Liver (tissue), 9 donors: ENCODE measurements around the gene GNG12. TPM values are rescaled to one million over a fixed set of nuclear protein-coding genes. Genes with fewer than 3 reads are reported as not detected.

ENCODE experiments used
- DNase-seq: peaks from one replicate; pipeline ENCODE4 v3.0.0-alpha.2; 2017; ENCODE audit warnings: low spot score
- H3K27ac ChIP-seq, 2 donors: one replicate each; pipeline ENCODE4 v1.7.0; 2013; ENCODE audit warnings: inconsistent platforms in 2 of 2, low read length in 2 of 2, control low read depth in 1 of 2, low read depth in 1 of 2, mild to moderate bottlenecking in 1 of 2
- H3K27me3 ChIP-seq, 4 donors: one replicate each; pipeline versions ENCODE4 v1.6.1 to v1.7.0; 2013; ENCODE audit warnings: low read length in 3 of 4, inconsistent platforms in 1 of 4, mild to moderate bottlenecking in 1 of 4, moderate library complexity in 1 of 4; ENCODE audit not compliant: control insufficient read depth in 4 of 4, insufficient read depth in 4 of 4
- H3K36me3 ChIP-seq, 4 donors: one replicate each; pipeline versions ENCODE4 v1.6.1 to v1.7.0; 2013; ENCODE audit warnings: low read length in 3 of 4, mild to moderate bottlenecking in 3 of 4, low read depth in 1 of 4, moderate library complexity in 1 of 4; ENCODE audit not compliant: control insufficient read depth in 4 of 4, insufficient read depth in 3 of 4
- H3K4me1 ChIP-seq, 4 donors: one replicate each; pipeline versions ENCODE4 v1.6.1 to v1.7.0; 2013; ENCODE audit warnings: low read length in 3 of 4, mild to moderate bottlenecking in 3 of 4, moderate library complexity in 1 of 4; ENCODE audit not compliant: control insufficient read depth in 4 of 4, insufficient read depth in 4 of 4
- H3K4me3 ChIP-seq, 3 donors: one replicate each; pipeline versions ENCODE4 v1.6.1 to v1.7.0; 2013; ENCODE audit warnings: low read length in 3 of 3, control low read depth in 1 of 3, low read depth in 1 of 3, mild to moderate bottlenecking in 1 of 3
- H3K9ac ChIP-seq, 2 donors: one replicate each; pipeline ENCODE4 v1.7.0; 2013; ENCODE audit warnings: low read length in 2 of 2, mild to moderate bottlenecking in 2 of 2, moderate library complexity in 2 of 2, control low read depth in 1 of 2, low read depth in 1 of 2
- H3K9me3 ChIP-seq, 4 donors: one replicate each; pipeline versions ENCODE4 v1.6.1 to v1.7.0; 2013; ENCODE audit warnings: low read length in 3 of 4; ENCODE audit not compliant: control insufficient read depth in 4 of 4
- ATF3 ChIP-seq: IDR thresholded peaks from 2 replicates; pipeline ENCODE4 v1.6.1; 2016; ENCODE audit warnings: antibody characterized with exemption
- EGR1 ChIP-seq, 2 donors: IDR thresholded peaks; 2 replicates each; pipeline ENCODE4 v1.6.1; 2016 to 2018; ENCODE audit warnings: antibody characterized with exemption in 2 of 2, low read depth in 2 of 2
- FOXA2 ChIP-seq: IDR thresholded peaks from 2 replicates; pipeline ENCODE4 v1.6.1; 2016; ENCODE audit warnings: antibody characterized with exemption
- MAX ChIP-seq: IDR thresholded peaks from 2 replicates; pipeline ENCODE4 v1.6.1; 2016; ENCODE audit warnings: antibody characterized with exemption
- NR2F2 ChIP-seq: IDR thresholded peaks from 2 replicates; pipeline ENCODE4 v1.6.1; 2016; ENCODE audit warnings: antibody characterized with exemption
- RAD21 ChIP-seq, 2 donors: IDR thresholded peaks; 2 replicates each; pipeline ENCODE4 v1.6.1; 2016; ENCODE audit warnings: antibody characterized with exemption in 2 of 2, mild to moderate bottlenecking in 2 of 2
- YY1 ChIP-seq: IDR thresholded peaks from 2 replicates; pipeline ENCODE4 v1.6.1; 2016; ENCODE audit warnings: antibody characterized with exemption, mild to moderate bottlenecking
- WGBS: extraction: QIAGEN DNeasy Blood & Tissue Kit; methylation state at CpG from one replicate; pipeline ENCODE4 v1.1.7; 2013; 5-methylcytosine and 5-hydroxymethylcytosine counted together
- polyA plus RNA-seq, 2 donors: library from polyadenylated mRNA; stranded (reverse) in 1 of 2; unstranded in 1 of 2; fragments of 200-250 nt in 1 of 2; fragments of >200 nt in 1 of 2; fragmentation: Nextera tagmentation in 1 of 2; extraction: Ambion mirVana in 1 of 2; gene quantifications; one replicate each; pipeline versions ENCODE4 v1.2.1 to v1.2.3, GENCODE V29; 2013 to 2015
- total RNA-seq, 2 donors: library from RNA; depleted of rRNA; stranded (reverse); fragments of >200 nt; gene quantifications; one replicate each; pipeline ENCODE4 v1.2.3, GENCODE V29; 2014
- TF ChIP-seq, protein P1 (sequence below): IDR thresholded peaks from 2 replicates; pipeline ENCODE4 v1.6.1; 2016; ENCODE audit warnings: antibody characterized with exemption, mild to moderate bottlenecking
- TF ChIP-seq, protein P2 (sequence below): fragments of 150-350 bp; IDR thresholded peaks from 2 replicates; pipeline ENCODE4 v1.5.1; 2017; ENCODE audit warnings: improper control_type of control experiment, low read depth, low read length; ENCODE audit not compliant: missing input control
- TF ChIP-seq, protein P3 (sequence below): IDR thresholded peaks from 2 replicates; pipeline ENCODE4 v1.6.1; 2016; ENCODE audit warnings: antibody characterized with exemption
- donor health status: healthy.
- donor health status: healthy.
- donor health status: healthy.
- donor health status: healthy.
- donor health status: healthy.

Gene GNG12
- total and polyA plus RNA-seq, 4 donors: 15.4 to 26.1 (median 19.7) TPM

DNA sequence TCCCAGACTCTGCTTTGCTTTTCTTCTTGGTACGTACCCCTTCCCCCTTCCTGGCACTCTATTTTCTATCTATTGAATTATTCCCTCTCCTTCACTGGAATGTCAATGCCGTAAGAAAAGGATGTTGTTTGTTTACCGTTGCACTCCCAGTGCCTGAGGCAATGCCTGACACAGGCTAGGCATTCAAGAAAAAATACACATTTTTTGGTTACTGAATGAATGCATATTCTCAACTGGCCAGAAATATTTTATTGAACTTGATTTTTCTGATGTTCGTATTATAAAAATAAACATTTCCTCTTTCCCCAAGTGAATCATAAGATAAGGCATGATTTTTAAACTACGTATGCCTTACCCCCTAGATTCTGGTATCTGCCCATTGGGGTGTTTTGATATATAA lies 41.2 kb downstream of the GNG12 start (continued):
- TF ChIP-seq, protein P1, sequence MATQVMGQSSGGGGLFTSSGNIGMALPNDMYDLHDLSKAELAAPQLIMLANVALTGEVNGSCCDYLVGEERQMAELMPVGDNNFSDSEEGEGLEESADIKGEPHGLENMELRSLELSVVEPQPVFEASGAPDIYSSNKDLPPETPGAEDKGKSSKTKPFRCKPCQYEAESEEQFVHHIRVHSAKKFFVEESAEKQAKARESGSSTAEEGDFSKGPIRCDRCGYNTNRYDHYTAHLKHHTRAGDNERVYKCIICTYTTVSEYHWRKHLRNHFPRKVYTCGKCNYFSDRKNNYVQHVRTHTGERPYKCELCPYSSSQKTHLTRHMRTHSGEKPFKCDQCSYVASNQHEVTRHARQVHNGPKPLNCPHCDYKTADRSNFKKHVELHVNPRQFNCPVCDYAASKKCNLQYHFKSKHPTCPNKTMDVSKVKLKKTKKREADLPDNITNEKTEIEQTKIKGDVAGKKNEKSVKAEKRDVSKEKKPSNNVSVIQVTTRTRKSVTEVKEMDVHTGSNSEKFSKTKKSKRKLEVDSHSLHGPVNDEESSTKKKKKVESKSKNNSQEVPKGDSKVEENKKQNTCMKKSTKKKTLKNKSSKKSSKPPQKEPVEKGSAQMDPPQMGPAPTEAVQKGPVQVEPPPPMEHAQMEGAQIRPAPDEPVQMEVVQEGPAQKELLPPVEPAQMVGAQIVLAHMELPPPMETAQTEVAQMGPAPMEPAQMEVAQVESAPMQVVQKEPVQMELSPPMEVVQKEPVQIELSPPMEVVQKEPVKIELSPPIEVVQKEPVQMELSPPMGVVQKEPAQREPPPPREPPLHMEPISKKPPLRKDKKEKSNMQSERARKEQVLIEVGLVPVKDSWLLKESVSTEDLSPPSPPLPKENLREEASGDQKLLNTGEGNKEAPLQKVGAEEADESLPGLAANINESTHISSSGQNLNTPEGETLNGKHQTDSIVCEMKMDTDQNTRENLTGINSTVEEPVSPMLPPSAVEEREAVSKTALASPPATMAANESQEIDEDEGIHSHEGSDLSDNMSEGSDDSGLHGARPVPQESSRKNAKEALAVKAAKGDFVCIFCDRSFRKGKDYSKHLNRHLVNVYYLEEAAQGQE: no peak
- TF ChIP-seq FOXA2: no peak

GRCh38 chr1:67791686-67792085 lies 41.6 kb downstream of the GNG12 start:
- Histone ChIP-seq H3K27me3 (no peaks in the 10 kb centered on the region), H3K4me1 (peaks cover 0 to 4% (median 3%) of the 10 kb centered on the region in 4 donors), H3K9me3 (no peaks in the 10 kb centered on the region), H3K36me3 (no peaks in the 10 kb centered on the region), H3K4me3 (no peak overlapping the region), H3K9ac (no peak overlapping the region), H3K27ac (no peak overlapping the region)
- no peak for DNase-seq
- 90% methylated on average over 3 of the region's 3 CpGs for WGBS
- TF ChIP-seq EGR1 (IDR thresholded peaks at IDR 0.05; ENCODE audit: low read depth in 2 of 2) (no peak), ATF3 (no peak), YY1 (no peak), MAX (no peak), NR2F2 (no peak), RAD21 (IDR thresholded peaks at IDR 0.05) (no peak)
- TF ChIP-seq, protein P1: no peak
- TF ChIP-seq, protein P2, sequence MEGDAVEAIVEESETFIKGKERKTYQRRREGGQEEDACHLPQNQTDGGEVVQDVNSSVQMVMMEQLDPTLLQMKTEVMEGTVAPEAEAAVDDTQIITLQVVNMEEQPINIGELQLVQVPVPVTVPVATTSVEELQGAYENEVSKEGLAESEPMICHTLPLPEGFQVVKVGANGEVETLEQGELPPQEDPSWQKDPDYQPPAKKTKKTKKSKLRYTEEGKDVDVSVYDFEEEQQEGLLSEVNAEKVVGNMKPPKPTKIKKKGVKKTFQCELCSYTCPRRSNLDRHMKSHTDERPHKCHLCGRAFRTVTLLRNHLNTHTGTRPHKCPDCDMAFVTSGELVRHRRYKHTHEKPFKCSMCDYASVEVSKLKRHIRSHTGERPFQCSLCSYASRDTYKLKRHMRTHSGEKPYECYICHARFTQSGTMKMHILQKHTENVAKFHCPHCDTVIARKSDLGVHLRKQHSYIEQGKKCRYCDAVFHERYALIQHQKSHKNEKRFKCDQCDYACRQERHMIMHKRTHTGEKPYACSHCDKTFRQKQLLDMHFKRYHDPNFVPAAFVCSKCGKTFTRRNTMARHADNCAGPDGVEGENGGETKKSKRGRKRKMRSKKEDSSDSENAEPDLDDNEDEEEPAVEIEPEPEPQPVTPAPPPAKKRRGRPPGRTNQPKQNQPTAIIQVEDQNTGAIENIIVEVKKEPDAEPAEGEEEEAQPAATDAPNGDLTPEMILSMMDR: no peak
- TF ChIP-seq, protein P3, sequence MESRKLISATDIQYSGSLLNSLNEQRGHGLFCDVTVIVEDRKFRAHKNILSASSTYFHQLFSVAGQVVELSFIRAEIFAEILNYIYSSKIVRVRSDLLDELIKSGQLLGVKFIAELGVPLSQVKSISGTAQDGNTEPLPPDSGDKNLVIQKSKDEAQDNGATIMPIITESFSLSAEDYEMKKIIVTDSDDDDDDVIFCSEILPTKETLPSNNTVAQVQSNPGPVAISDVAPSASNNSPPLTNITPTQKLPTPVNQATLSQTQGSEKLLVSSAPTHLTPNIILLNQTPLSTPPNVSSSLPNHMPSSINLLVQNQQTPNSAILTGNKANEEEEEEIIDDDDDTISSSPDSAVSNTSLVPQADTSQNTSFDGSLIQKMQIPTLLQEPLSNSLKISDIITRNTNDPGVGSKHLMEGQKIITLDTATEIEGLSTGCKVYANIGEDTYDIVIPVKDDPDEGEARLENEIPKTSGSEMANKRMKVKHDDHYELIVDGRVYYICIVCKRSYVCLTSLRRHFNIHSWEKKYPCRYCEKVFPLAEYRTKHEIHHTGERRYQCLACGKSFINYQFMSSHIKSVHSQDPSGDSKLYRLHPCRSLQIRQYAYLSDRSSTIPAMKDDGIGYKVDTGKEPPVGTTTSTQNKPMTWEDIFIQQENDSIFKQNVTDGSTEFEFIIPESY: no peak
